Measurements from ENCODE around the gene RRP9.
"Not testable (repeated sequence)": the region's sequence is repeated elsewhere in the genome, so short reads cannot be mapped to it uniquely, and the experiment has no call there.

RRP9 gene

DNA sequence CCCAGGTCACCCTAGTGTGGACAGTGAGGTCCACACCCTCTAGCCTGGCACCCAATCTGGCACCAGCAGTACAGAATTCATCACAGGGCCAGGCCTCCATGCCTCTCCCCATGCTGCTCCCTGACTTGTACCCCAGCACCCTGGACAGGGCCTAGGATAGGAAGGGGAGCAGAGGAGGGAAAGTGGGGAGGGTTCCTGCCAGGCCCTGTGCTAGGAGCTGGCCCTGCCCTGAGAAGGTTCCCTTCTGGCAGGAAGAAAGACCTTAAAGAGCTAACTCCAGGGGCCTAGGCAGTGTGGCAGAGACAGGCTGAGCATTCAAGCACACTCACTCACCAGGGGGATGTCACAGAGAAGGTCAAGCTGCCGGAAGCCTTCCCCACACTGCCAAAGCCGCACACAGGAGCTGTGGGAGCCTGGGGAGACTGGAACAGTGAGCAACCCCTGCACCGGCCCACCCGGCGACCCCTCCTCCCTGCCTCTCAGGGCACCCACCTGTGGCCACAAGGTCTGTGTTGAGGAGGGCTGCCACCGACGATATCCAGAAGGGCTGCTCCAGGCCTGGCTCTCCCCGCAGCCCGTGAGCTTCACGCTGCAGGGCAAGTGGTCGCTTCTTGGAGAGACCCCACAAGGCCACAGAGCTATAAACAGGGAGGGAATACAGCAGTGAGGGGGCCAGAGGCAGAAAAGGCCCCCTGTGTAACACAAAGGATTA lies 7.4 kb downstream of the RRP9 start:
- Histone ChIP-seq H3K27me3 (no peaks in the 10 kb centered on the region), H3K4me1 (peaks cover 4 to 17% (median 10%) of the 10 kb centered on the region in 10 experiments; a peak in 16 of 20 replicates), H3K9ac (no peak overlapping the region), H3K27ac (no peak overlapping the region), H3K9me3 (replicated peaks in 1 of 11) (no peaks in the 10 kb centered on the region), H3K4me2 (no peak overlapping the region), H3K36me3 (peaks cover 71 to 97% (median 81%) of the 10 kb centered on the region in 11 experiments), H4K20me1 (peaks cover 0 to 96% (median 56%) of the 10 kb centered on the region in 11 experiments; a peak in 16 of 22 replicates), H3K4me3 (no peak overlapping the region)
- no peak for TF ChIP-seq Cebpa-rat (IDR thresholded peaks at IDR 0.05)

- Histone ChIP-seq H3K9ac (no peak overlapping the region), H4K20me1 (peaks cover 0 to 96% (median 49%) of the 10 kb centered on the region in 11 experiments; a peak in 16 of 22 replicates), H3K27ac (no peak overlapping the region), H3K27me3 (no peaks in the 10 kb centered on the region), H3K9me3 (replicated peaks in 1 of 11) (no peaks in the 10 kb centered on the region), H3K36me3 (peaks cover 66 to 90% (median 74%) of the 10 kb centered on the region in 11 experiments), H3K4me1 (peaks cover 0 to 17% (median 9%) of the 10 kb centered on the region in 10 experiments; a peak in 14 of 20 replicates), H3K4me2 (no peak overlapping the region), H3K4me3 (no peak overlapping the region)
- no peak for TF ChIP-seq Cebpa-rat (IDR thresholded peaks at IDR 0.05)
Measured at GRCh38 chr3:51933471-51934138, 8.1 kb downstream of the RRP9 start.

- peaks cover 58 to 81% (median 65%) of the 10 kb centered on the region in 11 experiments for H3K36me3 ChIP-seq
- peaks cover 0 to 87% (median 41%) of the 10 kb centered on the region in 11 experiments; a peak in 15 of 22 replicates for H4K20me1 ChIP-seq
- H3K4me2 ChIP-seq = no peak overlapping the region
- H3K4me1 ChIP-seq = peaks cover 0 to 11% (median 6%) of the 10 kb centered on the region in 10 experiments; a peak in 7 of 20 replicates
- H3K4me3 ChIP-seq = no peak overlapping the region
- no peaks in the 10 kb centered on the region for H3K27me3 ChIP-seq
- no peaks in the 10 kb centered on the region for H3K9me3 ChIP-seq (replicated peaks in 1 of 11)
- H3K9ac ChIP-seq = no peak overlapping the region
- no peak for TF ChIP-seq Cebpa-rat (IDR thresholded peaks at IDR 0.05)
- no peak overlapping the region for H3K27ac ChIP-seq
Measured at GRCh38 chr3:51932471-51933370, 9.0 kb downstream of the RRP9 start.

DNA sequence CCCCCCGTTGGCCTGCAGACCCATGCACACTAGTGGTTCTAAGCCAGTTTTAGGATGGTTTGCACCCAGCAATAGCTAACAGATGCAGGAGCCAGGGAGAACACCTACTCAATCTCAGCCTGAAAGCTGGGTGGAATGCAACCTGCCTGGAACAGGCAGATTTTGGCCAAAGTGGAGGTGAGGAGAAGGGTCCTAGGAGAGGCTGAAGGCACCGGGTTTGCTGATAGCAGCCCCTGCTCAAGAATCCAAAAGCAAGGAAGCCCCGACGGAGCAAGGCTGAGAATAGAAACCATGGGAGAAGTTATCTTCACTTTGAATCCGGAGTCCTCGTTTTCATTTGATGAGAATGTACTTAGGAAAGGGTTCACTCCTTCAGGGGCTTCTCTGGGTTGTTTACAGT lies 9.9 kb downstream of the RRP9 start:
- Histone ChIP-seq H3K27me3 (no peaks in the 10 kb centered on the region), H3K4me3 (no peak overlapping the region), H3K4me2 (no peak overlapping the region), H4K20me1 (peaks cover 0 to 77% (median 31%) of the 10 kb centered on the region in 11 experiments; a peak in 14 of 22 replicates), H3K4me1 (peaks cover 0 to 9% (median 3%) of the 10 kb centered on the region in 10 experiments; a peak in 6 of 20 replicates), H3K27ac (no peak overlapping the region), H3K9me3 (replicated peaks in 1 of 11) (no peaks in the 10 kb centered on the region), H3K9ac (no peak overlapping the region), H3K36me3 (peaks cover 48 to 71% (median 56%) of the 10 kb centered on the region in 11 experiments)
- TF ChIP-seq Cebpa-rat (IDR thresholded peaks at IDR 0.05) = no peak

DNA sequence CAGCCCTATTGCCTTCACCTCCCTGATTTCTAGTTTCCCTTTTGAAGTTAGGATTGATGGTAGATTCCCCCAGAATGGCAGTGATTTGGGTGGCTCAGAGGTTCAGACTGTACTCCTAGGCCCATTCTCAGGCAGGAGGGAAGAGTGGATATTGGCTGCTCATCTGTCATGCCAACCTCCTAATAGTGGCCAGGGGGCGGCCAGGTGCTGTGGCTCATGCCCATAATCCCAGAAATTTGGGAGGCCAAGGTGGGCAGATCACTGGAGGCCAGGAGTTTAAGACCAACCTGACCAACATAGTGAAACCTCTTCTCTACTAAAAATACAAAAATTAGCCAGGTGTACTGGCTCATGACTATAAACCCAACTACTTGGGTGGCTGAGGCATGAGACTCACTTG lies 11.3 kb downstream of the RRP9 start:
- H3K36me3 ChIP-seq = peaks cover 35 to 58% (median 43%) of the 10 kb centered on the region in 11 experiments
- H3K4me1 ChIP-seq = peaks cover 0 to 9% (median 3%) of the 10 kb centered on the region in 10 experiments; a peak in 6 of 20 replicates
- no peak overlapping the region for H3K4me2 ChIP-seq
- H3K9ac ChIP-seq = no peak overlapping the region
- peaks cover 0 to 64% (median 26%) of the 10 kb centered on the region in 11 experiments; a peak in 13 of 22 replicates for H4K20me1 ChIP-seq
- no peak overlapping the region for H3K4me3 ChIP-seq
- H3K9me3 ChIP-seq (replicated peaks in 1 of 11) = no peaks in the 10 kb centered on the region
- H3K27ac ChIP-seq = no peak overlapping the region
- no peak for TF ChIP-seq Cebpa-rat (IDR thresholded peaks at IDR 0.05)
- H3K27me3 ChIP-seq = no peaks in the 10 kb centered on the region

DNA sequence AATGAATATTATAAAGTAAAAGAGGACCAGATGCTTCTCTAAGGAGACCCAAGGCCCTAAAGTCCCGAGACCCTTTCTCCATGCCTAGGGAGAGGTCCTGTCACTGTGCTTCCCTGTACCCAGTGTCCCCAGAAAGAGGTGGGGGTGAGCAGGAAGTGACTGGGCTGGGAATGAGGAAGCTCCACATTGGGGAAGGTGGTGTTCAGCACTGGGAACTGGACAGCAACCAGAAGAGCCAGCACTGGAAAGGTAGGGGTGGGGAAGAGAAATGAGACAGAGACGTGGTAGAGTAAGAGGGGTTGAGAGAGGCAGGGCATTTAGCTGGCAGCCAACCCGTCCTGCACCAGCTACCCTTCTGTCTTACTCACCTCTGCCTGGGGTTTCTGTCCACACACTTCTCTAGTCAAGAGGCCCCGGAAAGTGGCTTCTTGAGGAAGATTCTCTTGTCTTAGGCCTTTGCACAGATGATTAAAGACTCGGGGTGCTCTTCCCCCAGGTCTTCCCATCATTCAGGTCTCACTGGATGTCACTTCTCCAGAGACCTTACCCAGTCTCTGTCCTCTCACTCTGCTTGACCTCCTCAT lies 12.2 kb downstream of the RRP9 start:
- Histone ChIP-seq H3K36me3 (peaks cover 26 to 49% (median 33%) of the 10 kb centered on the region in 11 experiments), H3K27ac (no peak overlapping the region), H4K20me1 (peaks cover 0 to 55% (median 19%) of the 10 kb centered on the region in 11 experiments; a peak in 11 of 22 replicates), H3K4me3 (no peak overlapping the region), H3K4me2 (peak overlapping the region in 1 of 11 experiments; percentile 6; a peak in 1 of 22 replicates), H3K9me3 (replicated peaks in 1 of 11) (no peaks in the 10 kb centered on the region), H3K4me1 (peaks cover 0 to 9% (median 3%) of the 10 kb centered on the region in 10 experiments; a peak in 6 of 20 replicates), H3K27me3 (no peaks in the 10 kb centered on the region), H3K9ac (no peak overlapping the region)
- TF ChIP-seq Cebpa-rat (IDR thresholded peaks at IDR 0.05) = no peak

- Histone ChIP-seq H3K36me3 (peaks cover 20 to 43% (median 28%) of the 10 kb centered on the region in 11 experiments), H4K20me1 (peaks cover 0 to 50% (median 14%) of the 10 kb centered on the region in 11 experiments; a peak in 10 of 22 replicates), H3K4me2 (peak overlapping the region in 1 of 11 experiments; percentile 6; a peak in 1 of 22 replicates)
- not testable (repeated sequence) for H3K9me3 ChIP-seq (replicated peaks in 1 of 11); H3K27ac ChIP-seq; H3K9ac ChIP-seq; H3K4me1 ChIP-seq; H3K27me3 ChIP-seq; H3K4me3 ChIP-seq
Measured at GRCh38 chr3:51928981-51929380, 12.7 kb downstream of the RRP9 start.

DNA sequence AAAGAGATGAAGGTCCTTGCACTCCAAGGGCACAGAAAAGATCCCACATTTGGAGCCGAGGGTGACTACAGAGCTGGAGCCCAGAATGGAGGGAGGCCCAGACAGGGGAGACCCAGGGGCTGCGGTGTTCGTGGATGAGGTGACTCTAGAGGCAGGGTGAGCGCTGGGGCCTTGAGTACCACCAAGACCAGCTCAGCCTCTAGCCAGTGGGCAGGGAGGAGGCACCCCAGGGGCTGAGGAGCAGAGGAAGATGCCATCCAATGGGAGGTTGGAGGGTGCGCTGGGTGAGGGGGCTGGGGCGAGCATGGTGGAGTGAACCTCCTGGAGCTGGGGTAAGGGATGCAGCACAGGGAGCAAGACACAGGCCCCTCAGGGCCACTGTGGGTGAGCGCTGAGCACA lies 13.3 kb downstream of the RRP9 start:
- Histone ChIP-seq H3K36me3 (peaks cover 15 to 38% (median 23%) of the 10 kb centered on the region in 11 experiments), H3K4me3 (no peak overlapping the region), H3K9ac (no peak overlapping the region), H3K27ac (no peak overlapping the region), H3K4me1 (peaks cover 0 to 9% (median 3%) of the 10 kb centered on the region in 10 experiments; a peak in 6 of 20 replicates), H3K9me3 (replicated peaks in 1 of 11) (no peaks in the 10 kb centered on the region), H3K4me2 (no peak overlapping the region; a peak in 1 of 22 replicates), H3K27me3 (no peaks in the 10 kb centered on the region), H4K20me1 (peaks cover 0 to 44% (median 8%) of the 10 kb centered on the region in 11 experiments; a peak in 9 of 22 replicates)
- TF ChIP-seq Cebpa-rat (IDR thresholded peaks at IDR 0.05) = no peak

Data from BLaER1 treated with 17β-estradiol and CSF1 and Interleukin-3, amounts not matched to agents 10 nM and 100 nM (cell line).